T-helper 1 cell treated with Interleukin-12 subunit alpha and Interleukin-12 subunit beta and Interleukin-4 antibody, amounts not matched to agents 30 μg/mL and 1 μg/mL, for 36 hours (primary cell): ENCODE results near the gene OR6B2.

Experiments used
- H3K27ac Mint-ChIP-seq: one replicate; pipeline ENCODE4 v1.8.0; 2021; ENCODE audit warnings: mild to moderate bottlenecking, mixed read lengths
- H3K27me3 Mint-ChIP-seq: one replicate; pipeline ENCODE4 v1.8.0; 2021; ENCODE audit warnings: low read depth, mixed read lengths
- H3K36me3 Mint-ChIP-seq: one replicate; pipeline ENCODE4 v1.8.0; 2021; ENCODE audit warnings: low read depth, mixed read lengths
- H3K4me1 Mint-ChIP-seq: one replicate; pipeline ENCODE4 v1.8.0; 2021; ENCODE audit warnings: low read depth, mixed read lengths
- H3K4me3 Mint-ChIP-seq: one replicate; pipeline ENCODE4 v1.8.0; 2021; ENCODE audit warnings: mild to moderate bottlenecking, moderate library complexity, mixed read lengths
- H3K9me3 Mint-ChIP-seq: one replicate; pipeline ENCODE4 v1.8.0; 2021; ENCODE audit warnings: mixed read lengths

Gene OR6B2

GRCh38 chr2:240030379-240031094, at the start of gene OR6B2:
OR6B2 (minus strand) TSS chr2:240030429; CDS start chr2:240030429, 0 bp downstream.
- Mint-ChIP-seq H3K27ac (no peak within 1 kb of the TSS), H3K27me3 (peaks cover 11% of the 10 kb centered on the region)

DNA sequence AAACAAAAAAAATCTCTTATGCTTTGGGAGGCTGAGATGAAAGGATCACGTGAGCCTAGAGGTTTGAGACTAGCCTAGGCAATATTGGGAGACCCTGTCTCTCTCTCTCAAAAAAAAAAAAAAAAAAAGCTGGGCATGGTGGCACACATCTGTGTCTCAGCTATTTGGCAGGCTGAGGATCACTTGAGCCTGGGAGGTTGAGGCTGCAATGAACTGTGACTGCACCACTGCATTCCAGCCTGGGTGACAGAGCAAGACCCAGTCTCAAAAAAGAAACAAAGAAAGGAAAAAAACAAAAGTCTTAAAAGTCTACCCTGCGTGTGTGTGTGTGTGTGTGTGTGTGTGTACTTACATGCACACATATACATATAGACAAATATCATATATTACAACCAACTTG, 48.4 kb upstream of the OR6B2 start:
- Mint-ChIP-seq H3K9me3 (peaks cover 34% of the 10 kb centered on the region), H3K27me3 (peaks cover 20% of the 10 kb centered on the region), H3K27ac (no peak overlapping the region), H3K36me3 (no peaks in the 10 kb centered on the region), H3K4me3 (no peak overlapping the region), H3K4me1 (no peaks in the 10 kb centered on the region)

More at GRCh38 chr2:240030379-240031094, at the start of gene OR6B2:
- H3K9me3 Mint-ChIP-seq = no peaks in the 10 kb centered on the region
- H3K4me1 Mint-ChIP-seq = no peaks in the 10 kb centered on the region
- H3K36me3 Mint-ChIP-seq = no peaks in the 10 kb centered on the region
- H3K4me3 Mint-ChIP-seq = no peak within 1 kb of the TSS

DNA sequence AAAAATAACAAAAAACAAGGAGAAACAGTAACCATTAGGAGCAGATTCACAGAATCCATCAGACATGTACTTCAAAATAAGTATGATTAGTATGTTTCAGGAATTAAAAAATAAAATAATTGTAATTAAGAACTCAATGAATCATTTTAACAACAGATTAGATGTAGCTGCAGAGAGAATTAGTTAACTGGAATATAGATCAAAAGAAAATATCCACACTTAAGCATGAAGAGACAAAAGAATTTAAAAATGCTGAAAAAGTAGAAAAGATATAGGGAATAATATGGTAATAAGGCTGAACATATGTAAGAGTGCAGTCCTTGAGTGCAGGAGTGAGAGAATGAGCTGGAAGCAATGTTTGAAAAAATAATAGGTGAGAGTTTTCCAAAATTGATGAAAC, 47.2 kb upstream of the OR6B2 start:
- Mint-ChIP-seq H3K4me3 (no peak overlapping the region), H3K4me1 (no peaks in the 10 kb centered on the region), H3K27me3 (peaks cover 12% of the 10 kb centered on the region), H3K9me3 (peaks cover 34% of the 10 kb centered on the region), H3K27ac (no peak overlapping the region), H3K36me3 (no peaks in the 10 kb centered on the region)

- no peak overlapping the region for H3K27ac Mint-ChIP-seq
- H3K9me3 Mint-ChIP-seq = peaks cover 34% of the 10 kb centered on the region
- H3K27me3 Mint-ChIP-seq = peaks cover 6% of the 10 kb centered on the region
- no peaks in the 10 kb centered on the region for H3K4me1 Mint-ChIP-seq
- no peak overlapping the region for H3K4me3 Mint-ChIP-seq
- no peaks in the 10 kb centered on the region for H3K36me3 Mint-ChIP-seq
Measured at GRCh38 chr2:240074545-240074944, 44.3 kb upstream of the OR6B2 start.

- Mint-ChIP-seq H3K4me3 (no peak overlapping the region), H3K36me3 (no peaks in the 10 kb centered on the region), H3K27me3 (peaks cover 21% of the 10 kb centered on the region), H3K9me3 (peaks cover 3% of the 10 kb centered on the region), H3K4me1 (no peaks in the 10 kb centered on the region), H3K27ac (no peak overlapping the region)
Measured at GRCh38 chr2:240070907-240071306, 40.7 kb upstream of the OR6B2 start.

DNA sequence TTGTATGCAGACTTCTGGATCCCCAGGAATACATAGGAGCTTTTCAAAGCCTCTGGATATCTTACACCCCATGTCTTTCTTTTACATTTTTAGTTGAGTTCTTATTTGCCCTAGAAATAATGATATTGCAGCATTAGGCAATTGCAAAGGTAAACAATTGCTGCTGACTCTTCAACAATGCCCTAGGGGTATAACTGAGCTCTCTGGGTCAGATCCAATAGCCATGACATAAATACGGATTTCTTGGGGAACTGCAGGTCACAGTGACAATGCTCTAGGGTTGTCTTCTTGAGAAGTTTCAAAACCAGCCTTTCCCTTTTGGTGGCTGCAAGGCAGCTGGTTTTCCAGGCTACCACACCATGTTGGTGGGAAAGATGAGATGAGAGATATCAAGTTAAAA, 39.6 kb upstream of the OR6B2 start:
- Mint-ChIP-seq H3K27ac (no peak overlapping the region), H3K27me3 (peaks cover 24% of the 10 kb centered on the region), H3K4me3 (no peak overlapping the region), H3K9me3 (no peaks in the 10 kb centered on the region), H3K36me3 (no peaks in the 10 kb centered on the region), H3K4me1 (no peaks in the 10 kb centered on the region)

- Mint-ChIP-seq H3K27ac (no peak overlapping the region), H3K4me3 (no peak overlapping the region), H3K27me3 (peaks cover 29% of the 10 kb centered on the region), H3K36me3 (no peaks in the 10 kb centered on the region), H3K4me1 (no peaks in the 10 kb centered on the region), H3K9me3 (no peaks in the 10 kb centered on the region)
Measured at GRCh38 chr2:240068193-240068592, 38.0 kb upstream of the OR6B2 start.

DNA sequence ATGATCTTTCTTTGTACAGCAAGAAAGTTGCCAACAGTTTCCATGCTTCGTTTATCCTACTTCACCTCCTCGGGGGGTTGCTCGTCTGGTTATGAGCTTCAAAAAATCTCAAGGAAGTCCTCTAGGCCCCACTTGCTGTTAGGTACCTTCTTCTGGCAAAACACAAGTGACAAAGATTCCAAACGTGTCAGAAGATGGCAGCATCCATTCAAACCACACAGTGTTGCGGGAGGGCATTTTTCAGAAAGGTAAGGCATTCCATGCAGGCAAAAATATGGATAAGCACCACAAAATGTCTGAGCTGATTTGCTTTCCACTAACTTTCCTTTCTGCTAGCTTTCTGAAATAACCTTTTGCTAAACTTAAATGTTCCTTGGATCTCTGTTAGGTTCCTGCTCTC, 36.3 kb upstream of the OR6B2 start:
- H3K4me1 Mint-ChIP-seq = no peaks in the 10 kb centered on the region
- no peak overlapping the region for H3K27ac Mint-ChIP-seq
- peaks cover 46% of the 10 kb centered on the region for H3K27me3 Mint-ChIP-seq
- no peaks in the 10 kb centered on the region for H3K36me3 Mint-ChIP-seq
- H3K9me3 Mint-ChIP-seq = no peaks in the 10 kb centered on the region
- H3K4me3 Mint-ChIP-seq = no peak overlapping the region

DNA sequence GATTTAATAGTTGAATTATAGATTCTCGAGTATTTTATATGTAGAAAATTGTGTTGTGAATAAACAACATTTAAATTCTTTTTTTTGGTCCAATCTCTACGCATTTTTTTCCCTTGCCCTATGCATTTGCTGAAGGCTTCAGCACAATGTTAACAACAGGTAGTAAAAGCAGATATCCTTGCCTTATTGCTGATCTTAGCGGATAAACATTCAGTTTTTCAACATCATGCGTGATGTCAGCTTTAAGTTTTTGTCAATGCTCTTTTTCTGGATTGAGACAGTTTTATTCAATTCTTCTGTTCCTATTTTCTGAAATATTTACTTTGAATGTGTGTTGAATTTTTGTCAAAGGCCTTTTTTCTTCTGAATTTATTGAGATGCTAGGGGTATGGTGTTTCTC, 34.7 kb upstream of the OR6B2 start:
- H3K27me3 Mint-ChIP-seq = peaks cover 49% of the 10 kb centered on the region
- H3K4me3 Mint-ChIP-seq = no peak overlapping the region
- no peak overlapping the region for H3K27ac Mint-ChIP-seq
- no peaks in the 10 kb centered on the region for H3K4me1 Mint-ChIP-seq
- no peaks in the 10 kb centered on the region for H3K9me3 Mint-ChIP-seq
- no peaks in the 10 kb centered on the region for H3K36me3 Mint-ChIP-seq

GRCh38 chr2:240060977-240061591, 30.9 kb upstream of the OR6B2 start:
- no peak overlapping the region for H3K27ac Mint-ChIP-seq
- no peaks in the 10 kb centered on the region for H3K9me3 Mint-ChIP-seq
- no peak overlapping the region for H3K4me3 Mint-ChIP-seq
- H3K36me3 Mint-ChIP-seq = no peaks in the 10 kb centered on the region
- H3K27me3 Mint-ChIP-seq = peaks cover 34% of the 10 kb centered on the region
- H3K4me1 Mint-ChIP-seq = no peaks in the 10 kb centered on the region

GRCh38 chr2:240056678-240057077, 26.4 kb upstream of the OR6B2 start:
- Mint-ChIP-seq H3K9me3 (no peaks in the 10 kb centered on the region), H3K4me3 (no peak overlapping the region), H3K4me1 (no peaks in the 10 kb centered on the region), H3K27ac (no peak overlapping the region), H3K27me3 (peaks cover 16% of the 10 kb centered on the region), H3K36me3 (no peaks in the 10 kb centered on the region)

- Mint-ChIP-seq H3K4me3 (no peak overlapping the region), H3K9me3 (no peaks in the 10 kb centered on the region), H3K27me3 (peaks cover 11% of the 10 kb centered on the region), H3K4me1 (no peaks in the 10 kb centered on the region), H3K27ac (no peak overlapping the region), H3K36me3 (no peaks in the 10 kb centered on the region)
Measured at GRCh38 chr2:240055177-240055917, 25.1 kb upstream of the OR6B2 start.

DNA sequence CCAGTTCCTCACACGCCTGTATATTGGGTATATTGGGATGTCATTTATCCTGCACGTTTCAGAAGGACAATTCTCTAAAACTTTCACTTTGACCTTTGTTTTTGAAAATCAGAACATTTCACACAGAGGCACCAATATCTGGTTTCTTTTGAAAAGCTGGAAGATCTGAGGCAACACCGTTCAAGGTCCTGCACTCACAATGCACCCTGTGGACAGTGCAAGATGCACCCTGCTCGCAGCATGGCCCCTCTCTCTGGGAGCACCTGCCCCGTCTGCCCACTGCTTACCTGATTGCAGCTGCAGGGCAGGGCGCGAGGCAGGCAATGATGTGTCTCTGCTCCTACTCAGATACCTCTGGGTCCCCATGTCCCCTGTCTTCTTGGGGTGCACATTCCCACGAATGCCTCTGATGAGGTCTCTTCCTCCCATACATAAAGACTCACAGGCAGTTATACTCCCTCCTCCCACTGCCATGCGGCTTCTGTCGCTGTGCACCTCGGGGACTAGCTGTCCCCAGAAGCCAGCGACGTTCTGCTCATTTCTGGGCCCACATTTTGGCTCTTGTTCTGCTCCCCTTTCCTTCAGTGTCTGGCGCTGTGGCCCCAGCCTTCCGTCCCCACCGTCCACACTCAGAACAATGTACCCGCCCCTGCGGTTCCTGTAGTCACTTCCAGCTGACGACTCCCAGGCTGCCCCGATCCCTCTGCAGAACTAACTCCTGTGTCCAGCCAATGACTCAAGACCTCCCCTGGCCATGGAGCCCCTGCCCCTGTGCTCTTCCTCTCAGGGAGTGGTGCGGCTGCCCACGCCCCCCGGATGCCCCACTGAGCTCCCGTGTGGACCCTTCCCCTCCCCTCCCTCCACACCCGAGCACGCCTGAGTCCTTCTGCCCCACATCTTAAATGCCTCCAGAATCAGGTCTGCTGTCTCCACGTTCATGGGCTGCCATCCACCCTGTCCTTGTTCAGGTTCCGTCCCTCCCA, 23.2 kb upstream of the OR6B2 start, which contains the start of gene OR6B3:
Gene OR6B3, minus strand, starts transcription at position 349 of the 983 bp plus-strand sequence.
- Mint-ChIP-seq H3K4me3 (no peak within 1 kb of the TSS), H3K9me3 (no peaks in the 10 kb centered on the region), H3K4me1 (no peaks in the 10 kb centered on the region), H3K27me3 (peaks cover 11% of the 10 kb centered on the region), H3K27ac (no peak within 1 kb of the TSS), H3K36me3 (no peaks in the 10 kb centered on the region)

GRCh38 chr2:240052524-240052923, 22.3 kb upstream of the OR6B2 start:
- peaks cover 15% of the 10 kb centered on the region for H3K27me3 Mint-ChIP-seq
- no peaks in the 10 kb centered on the region for H3K36me3 Mint-ChIP-seq
- no peaks in the 10 kb centered on the region for H3K9me3 Mint-ChIP-seq
- H3K27ac Mint-ChIP-seq = no peak overlapping the region
- no peak overlapping the region for H3K4me3 Mint-ChIP-seq
- H3K4me1 Mint-ChIP-seq = no peaks in the 10 kb centered on the region
